Esophagus squamous epithelium (tissue), 5 donors: ENCODE data around the gene ATRAID. TPM values are rescaled to one million over a fixed set of nuclear protein-coding genes. Genes with fewer than 3 reads are reported as not detected.

ENCODE experiments used
- DNase-seq: peaks from one replicate; lab custom pipeline; 2025; lab: John Stamatoyannopoulos, UW
- H3K27ac ChIP-seq, 4 donors: fragments of 200-600 bp; sonication (generic); one replicate each; pipeline ENCODE4 v1.5.1; 2016 to 2019; ENCODE audit warnings: mild to moderate bottlenecking in 1 of 4
- H3K27me3 ChIP-seq, 4 donors: fragments of 200-600 bp; sonication (generic); 1 replicate in 3 of 4; 2 replicates in 1 of 4; pipeline versions ENCODE4 v1.5.1 to v1.6.0; 2017 to 2021; ENCODE audit warnings: antibody characterized with exemption in 1 of 4
- H3K36me3 ChIP-seq, 3 donors: fragments of 200-600 bp; sonication (generic); one replicate each; pipeline ENCODE4 v1.5.1; 2016 to 2019
- H3K4me1 ChIP-seq, 3 donors: fragments of 200-600 bp; sonication (generic); one replicate each; pipeline ENCODE4 v1.5.1; 2017 to 2019
- H3K4me3 ChIP-seq, 4 donors: fragments of 200-600 bp; sonication (generic); 1 replicate in 3 of 4; 2 replicates in 1 of 4; pipeline ENCODE4 v1.5.1; 2016 to 2019; ENCODE audit warnings: mild to moderate bottlenecking in 2 of 4, moderate library complexity in 1 of 4
- H3K9me3 ChIP-seq, 3 donors: fragments of 200-600 bp; sonication (generic); one replicate each; pipeline ENCODE4 v1.5.1; 2016 to 2019
- CTCF ChIP-seq, 6 experiments: fragments of 450-650 bp in 4 of 6; fragments of 200-600 bp in 2 of 6; sonication (generic) in 2 of 6; IDR thresholded peaks; one replicate each; pipeline ENCODE4 v1.5.1; 2016 to 2019; ENCODE audit warnings: antibody characterized with exemption in 6 of 6, mild to moderate bottlenecking in 4 of 6, moderate library complexity in 4 of 6
- POLR2A ChIP-seq, 4 donors: fragments of 450-650 bp; IDR thresholded peaks; one replicate each; pipeline ENCODE4 v1.6.1; 2017; ENCODE audit warnings: antibody characterized with exemption in 4 of 4, mild to moderate bottlenecking in 4 of 4, moderate library complexity in 3 of 4
- WGBS, 2 donors: methylation state at CpG; one replicate each; pipeline ENCODE4 v1.1.5; 2018; 5-methylcytosine and 5-hydroxymethylcytosine counted together
- intact Hi-C: fragments of 100-400 bp; cut with DNase I; formaldehyde crosslinking; loops from one replicate; pipeline ENCODE4 v1.15.0; 2022
- total RNA-seq, 4 donors: library from RNA; depleted of rRNA; stranded (reverse); fragments of >200 nt; gene quantifications; one replicate each; pipeline ENCODE4 v1.1.0, GENCODE V29; 2016
- donor health status: DM: yes; HTN: yes; CAD: no.

Gene ATRAID
- total RNA-seq, 4 donors from 2014 or later, result 57.1 to 124 (median 91.0) TPM

GRCh38 chr2:27250652-27251379 is 39.0 kb downstream of the ATRAID start:
- H3K9me3 ChIP-seq, result no peaks in the 10 kb centered on the region
- DNase-seq, result no peak
- H3K4me1 ChIP-seq, result peaks cover 0 to 9% (median 0%) of the 10 kb centered on the region in 3 donors
- 38 to 51% methylated on average over 10 to 11 of the region's 13 CpGs for WGBS, 2 donors
- H3K4me3 ChIP-seq, result no peak overlapping the region
- intact Hi-C loops, result no loop called here
- peaks cover 0 to 70% (median 2%) of the 10 kb centered on the region in 4 donors for H3K27me3 ChIP-seq
- TF ChIP-seq CTCF (IDR thresholded peaks at IDR 0.05) (no peak), POLR2A (IDR thresholded peaks at IDR 0.05) (no peak)
- H3K36me3 ChIP-seq, result no peaks in the 10 kb centered on the region
- no peak overlapping the region for H3K27ac ChIP-seq

DNA sequence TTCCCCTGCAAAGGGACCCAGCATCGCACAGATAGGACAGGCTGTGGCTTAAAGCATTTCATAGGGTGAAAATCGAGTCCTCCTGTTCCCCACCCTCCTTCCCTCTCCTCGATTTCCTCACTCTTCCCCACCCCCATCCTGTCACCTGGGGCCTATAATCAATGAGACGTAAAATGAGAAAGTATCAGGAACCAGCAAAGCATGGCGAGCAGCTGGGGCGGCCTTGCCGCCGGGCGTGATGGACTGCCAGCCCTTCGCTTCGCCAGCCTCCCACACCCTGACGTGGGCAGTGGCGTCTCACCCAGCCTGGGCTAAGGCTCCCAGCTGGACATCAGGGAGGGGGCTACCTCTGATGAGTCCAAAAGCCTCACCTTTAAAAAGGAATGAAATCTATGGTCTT is 39.9 kb downstream of the ATRAID start:
- Histone ChIP-seq H3K36me3 (no peaks in the 10 kb centered on the region), H3K9me3 (no peaks in the 10 kb centered on the region), H3K27ac (no peak overlapping the region), H3K4me3 (no peak overlapping the region), H3K4me1 (peaks cover 0 to 9% (median 0%) of the 10 kb centered on the region in 3 donors), H3K27me3 (peaks cover 0 to 79% (median 2%) of the 10 kb centered on the region in 4 donors)
- DNase-seq, result no peak
- 78 to 88% methylated on average over 1 to 12 of the region's 13 CpGs for WGBS, 2 donors
- TF ChIP-seq CTCF (IDR thresholded peaks at IDR 0.05) (no peak), POLR2A (IDR thresholded peaks at IDR 0.05) (no peak)
- intact Hi-C loops, result no loop called here

DNA sequence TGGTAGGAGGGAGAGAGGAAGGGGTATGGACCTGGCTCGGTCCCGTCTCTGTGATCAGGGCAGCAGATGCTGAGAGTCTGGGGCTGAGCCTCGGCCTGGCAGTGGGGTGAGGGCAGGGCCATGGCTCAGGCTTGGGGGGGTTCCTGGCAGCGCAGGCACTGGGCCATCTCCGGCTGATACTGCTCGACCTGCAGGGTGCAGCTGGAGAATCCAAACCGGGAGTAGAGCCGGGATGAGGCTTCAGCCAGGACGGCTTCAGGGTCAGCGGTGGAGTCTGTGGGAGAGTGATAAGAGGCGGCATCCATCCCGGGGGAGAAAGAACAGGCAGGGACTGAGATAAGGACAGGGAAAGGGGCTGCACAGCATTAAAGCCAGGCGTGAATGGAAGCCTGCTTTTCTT is 43.3 kb downstream of the ATRAID start:
- H3K27ac ChIP-seq, result no peak overlapping the region
- peaks cover 0 to 4% (median 0%) of the 10 kb centered on the region in 3 donors for H3K4me1 ChIP-seq
- no peaks in the 10 kb centered on the region for H3K36me3 ChIP-seq
- 33 to 49% methylated on average over 6 to 11 of the region's 13 CpGs for WGBS, 2 donors
- DNase-seq, result no peak
- intact Hi-C loops, result no loop called here
- no peak overlapping the region for H3K4me3 ChIP-seq
- H3K27me3 ChIP-seq, result peaks cover 0 to 94% (median under 1%) of the 10 kb centered on the region in 4 donors
- TF ChIP-seq POLR2A (IDR thresholded peaks at IDR 0.05) (no peak), CTCF (IDR thresholded peaks at IDR 0.05) (no peak)
- no peaks in the 10 kb centered on the region for H3K9me3 ChIP-seq

GRCh38 chr2:27255660-27256059 is 43.8 kb downstream of the ATRAID start:
- no peaks in the 10 kb centered on the region for H3K36me3 ChIP-seq
- H3K4me1 ChIP-seq, result no peaks in the 10 kb centered on the region
- no peak overlapping the region for H3K4me3 ChIP-seq
- TF ChIP-seq POLR2A (IDR thresholded peaks at IDR 0.05) (no peak), CTCF (IDR thresholded peaks at IDR 0.05) (no peak)
- DNase-seq, result no peak
- no peak overlapping the region for H3K27ac ChIP-seq
- intact Hi-C loops, result no loop called here
- WGBS, 2 donors, result 14 to 22% methylated on average over 1 of the region's 1 CpG
- H3K27me3 ChIP-seq, result peaks cover 0 to 94% (median 2%) of the 10 kb centered on the region in 4 donors
- H3K9me3 ChIP-seq, result no peaks in the 10 kb centered on the region

DNA sequence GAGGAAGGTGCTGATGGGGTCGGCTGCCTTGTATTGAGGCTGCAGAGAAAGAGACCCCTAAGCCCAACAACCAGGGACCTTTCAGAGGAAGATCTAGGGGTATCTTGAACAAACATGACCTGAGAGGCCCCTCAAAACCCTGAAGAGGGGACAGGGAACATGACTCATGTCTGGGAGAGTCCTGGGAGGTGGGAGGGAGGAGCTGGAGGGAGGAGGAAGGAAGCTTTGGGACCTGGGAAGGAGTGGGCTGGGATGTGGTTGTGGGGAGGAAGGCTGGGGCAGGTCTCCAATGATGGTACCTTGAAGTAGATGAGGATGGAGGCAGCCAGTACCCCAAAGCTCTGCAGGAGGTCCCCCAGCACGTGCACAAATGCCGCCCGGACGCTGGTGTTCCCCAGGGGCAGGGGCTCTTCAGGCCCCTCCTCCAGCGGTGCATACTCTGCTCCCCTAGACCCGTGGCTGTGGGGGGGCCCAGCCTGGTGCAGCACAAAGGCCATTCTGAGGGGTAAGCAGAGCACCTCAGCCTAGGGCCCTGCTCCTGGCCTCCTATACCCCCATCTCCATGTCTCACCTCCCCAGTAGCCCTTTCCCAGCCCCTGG is 45.1 kb downstream of the ATRAID start:
- TF ChIP-seq CTCF (IDR thresholded peaks at IDR 0.05), result no peak
- no peak for TF ChIP-seq POLR2A (IDR thresholded peaks at IDR 0.05)
- no peaks in the 10 kb centered on the region for H3K9me3 ChIP-seq
- H3K27ac ChIP-seq, result no peak overlapping the region
- WGBS, 2 donors, result 57 to 60% methylated on average over 1 to 3 of the region's 7 CpGs
- no peaks in the 10 kb centered on the region for H3K36me3 ChIP-seq
- intact Hi-C loops, result no loop called here
- DNase-seq, result no peak
- H3K4me1 ChIP-seq, result peaks cover 0 to 5% (median 2%) of the 10 kb centered on the region in 3 donors
- no peak overlapping the region for H3K4me3 ChIP-seq
- peaks cover 5 to 94% (median 11%) of the 10 kb centered on the region in 4 donors for H3K27me3 ChIP-seq
